NB4 (cell line): ENCODE data around the gene PPARA.
"Not testable (repeated sequence)": the region's sequence is repeated elsewhere in the genome, so short reads cannot be mapped to it uniquely, and the experiment has no call there.

Experiments used
- DNase-seq: peaks from one replicate; pipeline ENCODE4 v3.0.0; 2010; ENCODE audit warnings: low read depth
- H3K4me3 ChIP-seq: one replicate; pipeline ENCODE4 v1.5.1; 2011; ENCODE audit warnings: mild to moderate bottlenecking, low read depth, low read length, moderate library complexity
- CTCF ChIP-seq: IDR thresholded peaks from one replicate; pipeline ENCODE4 v1.5.1; 2012; ENCODE audit warnings: low read depth, low read length
- MAX ChIP-seq: IDR thresholded peaks from 2 replicates; pipeline ENCODE4 v1.6.1; 2011; ENCODE audit warnings: low read depth, low read length
- MYC ChIP-seq: IDR thresholded peaks from 2 replicates; pipeline ENCODE4 v1.6.1; 2011; ENCODE audit warnings: low read depth, low read length
- POLR2A ChIP-seq: IDR thresholded peaks from 2 replicates; pipeline ENCODE4 v1.6.1; 2011; ENCODE audit warnings: mild to moderate bottlenecking; ENCODE audit not compliant: insufficient read length; ENCODE audit errors: extremely low read depth

The PPARA gene

GRCh38 chr22:46198274-46198673, 47.9 kb downstream of the PPARA start:
- no peak for DNase-seq
- TF ChIP-seq MAX = no peak
- TF ChIP-seq CTCF = no peak
- no peak for TF ChIP-seq MYC
- TF ChIP-seq POLR2A = no peak
- no peak overlapping the region for H3K4me3 ChIP-seq

GRCh38 chr22:46198806-46199205, 48.5 kb downstream of the PPARA start:
- DNase-seq, H3K4me3 ChIP-seq: not testable (repeated sequence)

GRCh38 chr22:46201059-46201757, 50.9 kb downstream of the PPARA start:
- no peak for DNase-seq
- no peak overlapping the region for H3K4me3 ChIP-seq

GRCh38 chr22:46202897-46203600, 52.7 kb downstream of the PPARA start:
- DNase-seq = no peak
- H3K4me3 ChIP-seq = no peak overlapping the region
- TF ChIP-seq CTCF (no peak), MAX (no peak), MYC (no peak), POLR2A (no peak)

More at GRCh38 chr22:46201059-46201757, 50.9 kb downstream of the PPARA start:
- no peak for TF ChIP-seq MYC
- no peak for TF ChIP-seq CTCF
- no peak for TF ChIP-seq POLR2A
- TF ChIP-seq MAX = no peak

- H3K4me3 ChIP-seq = no peak overlapping the region
- TF ChIP-seq POLR2A (no peak), MYC (no peak)
- no peak for DNase-seq
Observed at GRCh38 chr22:46203601-46203980, 53.3 kb downstream of the PPARA start.

- TF ChIP-seq POLR2A = no peak
- no peak for TF ChIP-seq MAX
- TF ChIP-seq CTCF = no peak
- no peak for TF ChIP-seq MYC
- H3K4me3 ChIP-seq = no peak overlapping the region
- no peak for DNase-seq
Observed at GRCh38 chr22:46209262-46209661, 58.9 kb downstream of the PPARA start.

- no peak for DNase-seq
- TF ChIP-seq MYC (no peak), POLR2A (no peak), CTCF (no peak), MAX (no peak)
- no peak overlapping the region for H3K4me3 ChIP-seq
Observed at GRCh38 chr22:46212195-46212594, 61.9 kb downstream of the PPARA start.
